Bone marrow (tissue), 2 donors: ENCODE data around the gene FRMPD4.

ENCODE experiments used
- DNase-seq, 2 donors: peaks; one replicate each; lab custom pipeline; 2025; lab: John Stamatoyannopoulos, UW

Gene FRMPD4

DNA sequence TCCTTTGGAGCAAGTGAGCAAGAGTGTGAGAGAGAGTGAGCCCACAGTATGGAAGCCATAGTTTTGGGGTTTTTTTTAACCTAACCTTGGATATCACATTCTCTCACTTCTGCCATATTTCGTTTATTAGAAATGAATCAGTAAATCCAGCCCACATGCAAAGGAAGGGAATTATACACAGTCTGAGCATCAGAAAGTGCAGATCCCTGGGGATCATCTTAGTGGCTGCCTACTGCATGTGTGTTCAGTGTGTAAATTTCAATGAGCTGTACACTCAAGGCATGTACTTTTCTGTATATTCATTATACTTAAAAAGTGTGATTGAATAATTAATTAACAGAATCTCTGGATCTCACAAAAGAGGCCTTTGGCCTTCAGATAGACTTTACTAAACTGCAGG, 519.2 kb downstream of the FRMPD4 start:
- DNase-seq = no peak

GRCh38 chrX:12657881-12658280, 519.6 kb downstream of the FRMPD4 start:
- DNase-seq = no peak

DNA sequence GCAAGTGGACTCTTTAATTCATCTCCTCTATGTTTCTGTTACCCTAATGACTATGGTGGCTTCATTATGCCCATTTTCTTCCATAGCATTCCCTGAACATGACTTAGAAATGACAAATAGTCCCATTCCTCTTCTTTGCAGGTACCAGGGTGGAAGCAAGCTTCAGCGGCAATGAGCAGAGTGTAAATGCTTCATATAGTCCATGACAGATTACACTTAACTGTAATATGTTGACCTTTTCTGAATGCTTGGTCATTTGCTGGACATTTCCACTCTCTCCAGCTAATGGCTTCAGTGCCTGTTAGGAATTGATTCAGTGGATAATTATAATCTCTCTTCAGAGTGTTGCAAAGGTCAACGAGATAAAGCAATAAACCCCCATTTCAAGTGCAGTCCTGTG, 523.2 kb downstream of the FRMPD4 start:
- no peak for DNase-seq

DNA sequence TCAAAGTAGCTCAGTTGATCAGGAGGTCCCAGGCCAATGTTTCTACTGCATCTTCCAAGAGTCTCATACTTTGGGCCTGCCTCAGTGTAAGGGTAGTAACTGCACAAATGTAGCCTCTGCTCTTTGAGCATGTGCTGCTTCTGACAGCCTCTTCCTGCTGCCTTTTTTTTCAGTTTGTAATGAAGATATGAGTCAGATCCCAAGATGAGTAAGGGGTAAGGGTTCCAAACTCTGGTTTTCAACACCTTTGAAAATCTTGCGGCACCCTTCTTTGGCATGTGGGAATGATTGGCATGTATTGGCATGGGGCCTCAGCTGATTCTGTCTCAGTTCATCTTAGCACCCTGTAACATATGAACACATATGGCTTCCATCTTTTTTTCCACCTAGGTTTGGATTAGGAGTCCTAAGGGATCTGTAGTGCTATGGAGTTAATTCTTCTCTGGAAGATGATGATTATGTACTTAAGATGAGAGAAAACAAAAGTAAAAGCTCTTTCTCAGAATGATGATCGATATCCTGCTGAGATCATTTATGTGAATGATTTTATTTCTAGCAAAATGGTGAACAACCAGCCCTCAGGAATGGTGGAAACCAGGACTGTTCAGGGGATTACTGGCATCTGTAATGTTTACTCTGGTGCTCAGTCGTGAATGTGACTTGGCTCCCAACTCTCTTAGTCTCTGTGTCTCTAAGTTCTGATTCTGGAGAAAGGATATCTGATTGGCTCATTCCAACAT, 534.3 kb downstream of the FRMPD4 start:
- no peak for DNase-seq

DNA sequence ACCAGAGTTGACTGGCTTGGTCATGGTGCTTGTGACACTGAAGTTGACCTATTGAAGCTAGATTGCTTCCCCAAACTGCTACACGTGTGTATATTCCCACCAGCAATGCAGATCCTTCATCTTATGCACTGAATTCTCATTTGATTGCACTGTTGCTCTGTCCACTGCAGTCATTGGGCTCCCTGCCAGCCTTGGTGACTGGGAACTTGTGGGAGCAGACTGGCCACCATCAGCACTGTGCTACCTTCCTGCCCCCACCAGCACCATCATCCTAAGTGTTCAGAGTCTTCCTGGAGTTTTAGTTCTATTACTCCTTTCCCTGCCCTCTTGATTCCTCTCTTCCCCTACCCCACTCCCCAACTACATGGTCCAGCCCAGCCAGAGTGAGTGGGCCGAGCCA, 535.2 kb downstream of the FRMPD4 start:
- DNase-seq = no peak

GRCh38 chrX:12679522-12679921, 541.2 kb downstream of the FRMPD4 start:
- DNase-seq = no peak

DNA sequence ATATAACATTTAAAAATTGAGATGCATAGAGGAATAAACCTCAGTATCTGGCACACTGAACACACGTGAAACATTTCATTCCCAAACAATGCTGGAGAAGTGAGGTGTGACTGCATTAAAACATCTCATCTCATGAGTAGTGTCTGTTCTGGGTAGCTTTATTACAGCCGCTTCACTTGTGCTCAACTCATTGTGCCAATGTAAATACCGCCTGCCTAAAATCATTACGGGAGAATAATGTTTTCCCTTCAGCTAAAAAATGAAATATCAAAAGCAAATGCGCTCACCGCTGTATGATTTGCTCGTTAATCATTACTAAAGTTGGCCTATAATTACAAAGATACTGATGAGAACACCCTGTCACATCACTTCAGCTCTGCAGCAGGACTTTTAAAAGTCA, 542.8 kb downstream of the FRMPD4 start:
- no peak for DNase-seq

GRCh38 chrX:12685541-12685940, 547.3 kb downstream of the FRMPD4 start:
- no peak for DNase-seq

GRCh38 chrX:12686331-12686730, 548.1 kb downstream of the FRMPD4 start:
- DNase-seq = no peak

GRCh38 chrX:12690646-12691045, 552.4 kb downstream of the FRMPD4 start:
- DNase-seq = no peak

GRCh38 chrX:12693754-12694153, 555.5 kb downstream of the FRMPD4 start:
- DNase-seq = no peak

DNA sequence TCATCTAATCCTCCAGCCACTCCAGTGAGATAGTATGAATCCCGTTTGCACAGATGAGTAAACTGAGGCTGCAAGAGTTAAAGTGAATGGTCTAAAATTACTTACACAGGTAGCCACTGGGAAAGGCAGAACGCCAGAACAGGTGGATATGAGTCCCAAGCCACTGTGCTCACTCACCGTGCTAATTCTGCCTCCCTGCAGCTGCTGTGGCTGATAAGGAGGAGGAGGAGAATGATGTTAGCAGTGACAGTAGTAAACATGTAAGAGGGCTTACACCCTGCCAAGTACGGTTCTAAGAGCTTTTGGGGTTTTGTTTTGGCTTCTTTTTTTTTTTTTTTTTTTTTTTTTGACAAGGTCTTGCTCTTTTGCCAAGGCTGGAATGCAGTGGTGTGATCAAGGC, 562.5 kb downstream of the FRMPD4 start:
- no peak for DNase-seq

DNA sequence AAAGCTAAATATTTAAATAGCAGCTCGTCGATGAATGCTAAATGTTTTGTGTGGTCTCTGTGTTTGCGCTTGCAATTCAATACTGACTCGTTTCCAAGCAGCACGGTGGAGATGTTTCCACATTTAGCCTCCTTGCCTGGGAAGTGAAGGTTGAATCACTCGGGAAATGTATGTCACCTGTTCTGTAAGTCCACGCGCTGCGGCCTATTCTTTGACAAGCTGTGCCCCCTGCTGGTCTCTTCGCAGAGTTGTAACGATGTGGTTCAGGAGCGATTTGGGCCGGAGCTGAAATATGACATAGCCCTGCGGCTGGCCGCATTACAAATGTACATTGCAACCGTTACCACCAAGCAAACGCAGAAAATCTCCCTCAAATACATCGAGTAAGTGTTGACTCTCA, 563.4 kb downstream of the FRMPD4 start:
- peak; percentile 0 to 15 for DNase-seq

DNA sequence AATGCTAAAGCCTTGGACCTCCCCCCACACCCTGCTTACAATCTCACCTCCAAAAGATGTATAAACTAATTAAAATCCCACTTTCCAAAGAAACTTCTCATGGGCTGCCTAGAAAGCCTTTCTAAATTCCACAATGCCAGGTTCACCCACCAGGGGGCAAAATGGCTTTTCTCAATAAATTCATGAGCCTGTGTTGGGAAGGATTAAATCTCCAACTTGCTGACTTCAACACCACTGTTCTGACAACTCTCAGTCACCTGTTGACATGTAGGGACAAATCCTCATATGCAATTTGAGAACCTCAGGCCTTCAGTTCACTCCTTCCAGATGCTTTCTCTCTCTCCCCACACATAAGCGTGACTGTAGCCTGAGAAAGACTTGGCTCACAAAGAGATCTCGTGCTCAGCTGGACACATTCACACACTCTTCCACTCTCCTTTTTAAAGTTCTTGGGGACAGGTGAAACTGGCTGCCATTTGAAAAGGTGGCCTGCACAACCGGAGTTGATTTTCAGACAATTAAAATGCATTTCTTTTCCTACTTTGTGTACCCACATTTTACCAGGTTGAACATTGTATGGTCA, 564.3 kb downstream of the FRMPD4 start:
- no peak for DNase-seq

- DNase-seq = no peak
Measured at GRCh38 chrX:12704706-12705105, 566.4 kb downstream of the FRMPD4 start.

- DNase-seq = no peak
Measured at GRCh38 chrX:12709047-12709446, 570.8 kb downstream of the FRMPD4 start.

- DNase-seq = peak in 1 of 2 donors; percentile 18
Measured at GRCh38 chrX:12711435-12712040, 573.3 kb downstream of the FRMPD4 start.

GRCh38 chrX:12716574-12716973, 578.3 kb downstream of the FRMPD4 start:
- DNase-seq = no peak

- no peak for DNase-seq
Measured at GRCh38 chrX:12719837-12720236, 581.6 kb downstream of the FRMPD4 start.

DNA sequence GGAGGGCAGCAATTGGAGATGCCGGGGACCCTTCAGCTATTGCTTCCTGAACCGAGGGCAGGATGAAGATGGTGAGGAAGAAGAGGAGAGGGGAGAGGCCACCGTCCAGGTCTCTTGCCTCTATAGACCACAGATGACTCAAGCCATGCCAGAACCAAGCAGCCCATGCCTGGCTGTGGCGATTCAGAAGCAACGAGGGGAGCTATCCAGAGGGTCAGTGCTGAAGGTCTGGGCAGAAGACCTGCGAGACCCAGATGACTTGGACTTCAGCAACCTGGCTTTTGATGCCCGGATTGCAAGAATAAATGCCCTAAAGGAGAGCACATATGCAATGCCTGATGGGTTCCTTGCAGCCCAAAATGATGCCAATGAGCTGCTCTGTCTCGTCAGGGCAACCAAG, 582.8 kb downstream of the FRMPD4 start:
- DNase-seq = no peak

GRCh38 chrX:12722314-12722713, 584.0 kb downstream of the FRMPD4 start:
- DNase-seq = no peak

GRCh38 chrX:12741416-12741815, 603.1 kb downstream of the FRMPD4 start:
- DNase-seq = no peak

DNA sequence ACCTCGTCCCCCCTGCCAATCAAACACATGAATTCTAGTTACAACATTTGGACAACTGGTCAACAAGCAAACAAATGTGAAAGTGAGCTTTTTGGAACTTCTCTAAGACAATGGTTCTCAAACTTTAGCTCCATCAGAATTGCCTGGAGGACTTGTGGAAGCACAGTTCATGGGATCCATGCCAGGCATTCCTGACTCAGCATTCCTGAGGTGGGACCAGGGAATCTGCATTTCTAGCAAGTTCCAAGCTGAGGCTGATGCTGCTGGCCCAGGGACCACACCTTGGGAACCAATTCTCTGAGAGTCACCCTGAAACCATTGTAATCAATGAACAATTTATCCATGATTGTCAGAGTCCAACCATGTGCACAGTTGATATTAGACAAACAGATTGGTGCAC, 609.2 kb downstream of the FRMPD4 start:
- no peak for DNase-seq

DNA sequence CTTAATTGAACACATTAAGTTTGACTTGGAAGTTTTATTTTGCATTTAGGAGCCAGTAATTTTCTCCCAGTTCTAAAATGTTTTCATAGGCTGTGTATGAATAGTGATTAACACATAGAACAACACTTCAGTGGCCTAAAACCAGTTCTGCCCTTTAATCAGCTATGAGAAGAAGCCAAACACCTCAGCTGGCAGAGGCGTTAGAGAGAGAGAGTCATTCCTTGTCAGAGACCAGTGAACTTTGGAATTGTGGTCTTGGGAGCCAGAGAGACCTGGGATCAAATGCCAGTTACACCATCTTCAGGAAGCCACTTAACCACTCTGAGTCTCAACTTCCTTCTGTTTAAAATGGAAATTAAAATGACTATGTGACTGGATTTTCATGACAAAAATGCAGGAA, 613.6 kb downstream of the FRMPD4 start:
- no peak for DNase-seq
